Cortex of kidney (tissue), 1 donor: ENCODE results near the gene MAT2A.
"Not testable (repeated sequence)": the region's sequence is repeated elsewhere in the genome, so short reads cannot be mapped to it uniquely, and the experiment has no call there.

Experiments used
- DNase-seq: peaks from one replicate; lab custom pipeline; 2025; lab: John Stamatoyannopoulos, UW

The MAT2A gene

DNA sequence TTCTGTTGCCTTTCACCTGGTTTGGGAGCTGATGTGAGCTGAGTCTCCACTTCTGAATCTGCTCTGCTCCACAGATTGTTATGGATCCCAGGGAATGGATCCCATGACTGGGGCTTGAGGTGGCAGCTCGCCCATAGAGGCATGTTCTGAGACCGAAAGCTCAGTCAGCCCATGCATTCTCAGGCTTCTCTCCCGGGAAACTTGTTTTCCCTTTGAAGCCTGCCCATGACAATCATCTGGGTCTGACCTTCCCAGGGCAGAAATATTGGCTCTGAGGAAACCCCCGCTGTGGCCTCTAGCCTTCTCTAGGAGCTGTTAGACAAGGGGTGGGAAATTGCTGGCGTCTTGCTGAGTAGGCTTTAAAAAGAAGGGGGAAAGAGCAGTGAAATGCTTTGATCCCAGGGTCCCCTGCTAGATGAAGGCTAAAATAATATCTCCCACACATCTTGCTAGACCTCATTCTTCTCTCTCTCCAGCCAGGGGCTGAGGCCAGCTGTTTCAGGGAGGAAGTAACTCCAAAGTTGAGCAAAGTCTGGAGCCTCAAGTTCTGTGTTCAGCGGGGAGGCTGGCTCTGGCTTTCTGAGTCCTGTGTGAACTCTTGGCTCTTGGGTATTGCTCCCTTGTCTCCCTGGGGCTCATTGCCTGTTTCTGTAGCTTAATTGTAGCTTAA, 40.4 kb downstream of the MAT2A start:
- DNase-seq = no peak

DNA sequence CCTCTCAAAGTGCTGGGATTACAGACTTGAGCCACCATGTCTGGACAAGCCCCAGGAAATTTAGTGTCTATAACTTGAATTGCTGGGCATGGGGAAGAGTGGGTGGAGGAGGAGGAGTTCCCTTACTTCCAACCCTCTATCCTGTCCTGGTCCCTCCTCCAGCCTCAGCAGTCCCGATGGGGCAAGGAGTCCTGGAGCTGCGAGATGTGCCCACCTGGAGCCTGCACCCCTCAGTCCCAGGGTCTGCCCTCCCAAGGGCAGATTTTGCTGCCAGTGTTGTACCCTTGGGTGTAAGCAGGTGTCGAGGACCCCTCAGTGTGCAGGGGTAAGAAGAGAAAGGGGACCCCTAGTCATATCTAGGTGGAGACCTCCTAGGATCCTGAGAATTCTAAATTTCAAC, 41.2 kb downstream of the MAT2A start:
- DNase-seq = no peak

DNA sequence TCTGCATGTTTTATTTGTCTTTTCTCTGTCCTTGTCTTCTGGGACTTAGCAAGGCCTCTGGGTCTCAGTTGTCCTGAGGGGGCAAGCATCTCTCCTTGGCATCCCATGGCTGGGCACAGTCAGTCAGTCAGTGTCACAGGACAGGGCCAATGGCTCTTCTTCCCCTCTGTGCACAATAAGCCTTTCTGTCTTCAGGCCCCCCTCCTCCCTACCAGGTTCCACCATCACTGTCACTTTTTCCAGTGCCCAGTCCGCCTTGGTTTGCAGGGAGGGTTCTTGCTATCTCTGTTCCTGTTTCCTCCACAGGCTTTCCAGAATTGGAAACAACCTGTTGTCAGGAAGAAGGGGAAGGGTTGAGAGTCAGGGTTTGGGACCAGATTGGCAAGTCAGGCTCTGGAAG, 43.5 kb downstream of the MAT2A start:
- no peak for DNase-seq

DNA sequence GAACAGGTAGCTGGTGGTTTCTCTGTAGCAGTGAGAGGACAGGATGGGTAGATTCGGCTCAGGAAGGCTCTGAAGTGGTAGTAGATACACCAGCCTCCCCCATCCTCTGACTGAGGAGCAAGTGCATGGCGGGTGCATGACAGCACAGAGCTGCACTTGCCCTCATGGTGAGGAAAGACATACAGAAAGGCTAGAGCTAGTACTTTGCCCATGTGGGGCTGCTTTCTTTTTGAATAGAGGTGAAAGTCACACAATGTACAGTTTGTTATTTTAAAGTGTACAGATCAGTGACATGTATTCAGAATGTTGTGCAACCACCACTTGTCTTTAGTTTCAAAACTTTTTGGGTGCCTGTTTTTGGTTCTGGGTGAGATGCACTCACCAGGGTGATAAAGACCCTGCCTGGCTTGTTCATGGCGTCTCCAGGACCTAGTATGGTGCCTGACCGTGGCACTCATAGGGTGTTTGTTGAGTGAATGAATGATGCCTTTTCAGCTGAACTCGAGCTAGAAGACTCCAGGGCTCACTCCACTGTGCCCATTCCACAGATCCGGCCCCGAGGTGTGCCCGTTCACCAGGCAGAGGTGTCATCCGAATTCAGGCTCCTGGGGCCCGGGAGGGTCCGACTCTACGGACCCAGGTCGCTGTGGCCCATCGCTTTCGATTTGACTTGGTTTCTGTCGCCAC, 44.8 kb downstream of the MAT2A start:
- no peak for DNase-seq

DNA sequence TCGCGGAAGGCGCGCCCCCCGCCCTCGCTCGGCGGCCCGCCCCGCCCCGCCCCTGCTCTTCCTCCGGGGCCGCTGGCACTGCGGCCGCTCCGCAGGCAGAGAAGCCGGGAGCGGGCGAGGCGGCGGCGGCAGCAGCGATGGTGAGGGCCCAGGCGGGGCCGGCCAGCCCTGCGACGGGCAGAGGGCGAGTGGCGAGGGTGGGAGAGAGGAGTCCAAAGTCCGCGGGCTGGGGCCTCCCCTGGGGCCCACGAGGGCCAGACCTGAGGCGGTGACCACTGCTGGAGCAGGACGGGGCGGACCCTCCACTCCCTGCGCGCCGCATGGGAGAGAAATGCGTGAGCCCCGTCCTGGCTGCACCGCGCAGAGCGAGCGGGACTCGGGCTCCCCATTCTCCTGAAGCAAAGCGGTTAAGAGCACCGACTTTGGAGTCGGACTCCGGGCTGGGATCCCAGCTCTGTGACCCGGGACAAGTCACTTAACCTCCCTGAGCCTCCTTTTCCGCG, 45.4 kb downstream of the MAT2A start, which contains the start of gene VAMP5:
VAMP5 (plus strand) TSS at position 78 of the 503 bp plus-strand sequence; CDS start at position 138, 60 bp downstream.
- no peak for DNase-seq

DNA sequence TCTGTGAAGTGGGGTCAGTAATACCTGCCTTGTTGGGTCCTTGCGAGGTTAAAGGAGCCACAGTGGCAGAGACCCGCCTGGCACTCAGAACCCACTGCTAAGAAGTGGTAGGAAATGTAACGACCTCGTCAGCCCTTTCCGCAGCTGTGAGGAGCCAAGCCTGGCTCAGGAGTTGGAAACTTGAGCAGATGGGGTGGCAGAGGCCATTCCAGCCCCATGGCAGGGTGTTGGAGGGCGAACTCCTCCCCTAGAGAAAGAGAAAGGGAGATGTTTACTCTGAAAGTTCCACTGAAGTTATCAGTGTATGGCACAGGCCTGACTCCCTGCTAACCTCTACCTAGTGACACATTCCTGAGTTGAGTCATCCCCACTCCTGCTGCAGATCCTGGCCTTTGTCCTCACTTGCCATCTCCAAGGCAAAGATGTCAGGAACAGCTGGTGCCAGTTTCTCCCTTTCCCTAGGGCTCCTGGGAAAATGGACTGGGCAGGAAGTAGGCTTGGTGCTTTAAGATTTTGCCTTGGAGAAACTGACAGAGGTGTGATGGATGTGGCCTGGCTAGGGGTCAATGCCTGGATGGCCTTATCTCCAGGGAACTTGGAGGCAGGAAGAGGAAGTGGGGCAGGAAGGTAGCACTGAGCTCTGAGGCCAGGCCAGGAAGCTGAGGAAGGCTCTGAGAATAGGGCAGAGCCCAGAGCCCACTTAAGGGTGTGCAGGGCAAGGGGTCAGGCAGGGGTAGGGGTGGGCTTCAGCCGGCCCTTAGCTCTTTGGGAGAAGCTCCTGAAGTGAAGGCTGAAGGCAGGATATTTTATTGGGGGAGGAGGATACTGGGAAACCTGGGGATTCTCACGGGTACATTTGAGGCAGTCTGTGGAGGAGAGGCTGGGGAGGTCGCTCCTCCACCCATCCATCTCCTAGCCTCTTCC, 46.2 kb downstream of the MAT2A start:
- DNase-seq = no peak

DNA sequence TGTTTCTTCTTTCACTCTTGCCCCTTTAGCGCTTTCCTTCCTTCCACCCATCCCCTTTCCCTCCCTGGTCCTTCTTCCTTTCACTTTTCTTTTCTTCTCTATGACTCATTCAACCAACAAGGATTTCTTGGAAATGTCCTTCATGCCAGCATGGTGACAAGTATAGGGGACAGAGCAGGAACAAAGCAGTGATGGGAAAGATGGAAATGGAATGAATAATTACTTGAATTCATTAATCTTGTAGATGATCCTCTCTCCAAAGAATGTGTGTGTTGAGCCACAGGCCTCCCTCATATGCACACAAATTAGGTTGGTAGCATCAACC, 46.8 kb downstream of the MAT2A start:
- DNase-seq = no peak

DNA sequence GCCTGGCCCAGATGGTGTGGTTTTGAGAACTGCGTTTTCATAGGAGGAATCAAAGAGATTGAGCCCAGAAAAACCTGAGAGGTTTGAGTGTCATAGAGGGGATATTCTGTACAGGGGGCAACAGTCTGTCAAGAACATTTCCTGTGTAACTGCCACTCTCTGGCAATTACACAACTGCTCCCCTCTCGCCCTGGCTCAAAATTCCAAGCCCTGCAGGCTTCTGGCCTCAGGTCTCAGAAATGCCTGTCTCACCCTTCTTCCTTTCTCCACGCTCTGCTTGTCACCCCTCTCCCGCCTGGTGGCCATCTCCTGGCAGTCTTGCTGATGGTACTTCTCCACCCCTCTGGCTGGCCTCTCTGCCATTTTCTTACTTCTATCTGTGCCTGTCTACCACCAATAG, 49.3 kb downstream of the MAT2A start:
- DNase-seq = no peak

DNA sequence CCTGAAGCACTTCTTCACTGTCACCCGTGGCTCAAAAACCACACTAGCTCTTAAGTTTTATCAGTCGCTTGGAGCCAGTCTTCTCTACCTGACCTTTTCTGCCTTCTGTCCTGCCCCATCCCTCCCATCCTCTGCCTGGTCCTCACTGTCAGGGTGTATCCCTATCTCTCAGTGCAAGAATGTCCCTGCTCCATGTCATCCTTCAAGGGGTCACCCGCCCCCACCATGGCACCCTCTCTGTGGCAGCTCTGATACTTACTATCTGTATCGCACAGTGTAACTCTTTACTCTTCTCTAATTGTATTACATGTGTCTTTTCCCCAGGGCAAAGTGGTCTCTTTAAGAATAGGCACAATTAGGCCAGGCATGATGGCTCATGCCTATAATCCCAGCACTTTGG, 49.7 kb downstream of the MAT2A start:
- no peak for DNase-seq

DNA sequence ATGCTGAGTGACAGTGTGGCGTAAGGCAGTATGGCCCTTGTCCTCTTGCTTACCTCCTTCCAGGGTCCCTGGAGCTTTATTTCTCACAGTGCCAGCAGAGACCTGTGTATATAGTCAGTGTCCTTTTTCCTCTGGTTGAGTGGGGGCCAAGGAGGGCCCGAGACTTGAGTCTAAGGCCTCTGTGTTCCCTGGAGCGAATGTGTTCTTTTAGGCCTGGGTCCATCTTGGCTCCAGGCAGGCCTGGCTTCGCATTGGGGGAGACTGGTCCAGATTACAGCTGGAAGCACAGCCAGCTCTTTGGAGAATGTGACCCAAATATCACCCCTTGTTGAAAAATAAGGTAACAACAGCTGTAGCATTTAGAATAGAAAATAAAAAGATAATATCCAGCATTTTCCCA, 50.2 kb downstream of the MAT2A start:
- DNase-seq = no peak

DNA sequence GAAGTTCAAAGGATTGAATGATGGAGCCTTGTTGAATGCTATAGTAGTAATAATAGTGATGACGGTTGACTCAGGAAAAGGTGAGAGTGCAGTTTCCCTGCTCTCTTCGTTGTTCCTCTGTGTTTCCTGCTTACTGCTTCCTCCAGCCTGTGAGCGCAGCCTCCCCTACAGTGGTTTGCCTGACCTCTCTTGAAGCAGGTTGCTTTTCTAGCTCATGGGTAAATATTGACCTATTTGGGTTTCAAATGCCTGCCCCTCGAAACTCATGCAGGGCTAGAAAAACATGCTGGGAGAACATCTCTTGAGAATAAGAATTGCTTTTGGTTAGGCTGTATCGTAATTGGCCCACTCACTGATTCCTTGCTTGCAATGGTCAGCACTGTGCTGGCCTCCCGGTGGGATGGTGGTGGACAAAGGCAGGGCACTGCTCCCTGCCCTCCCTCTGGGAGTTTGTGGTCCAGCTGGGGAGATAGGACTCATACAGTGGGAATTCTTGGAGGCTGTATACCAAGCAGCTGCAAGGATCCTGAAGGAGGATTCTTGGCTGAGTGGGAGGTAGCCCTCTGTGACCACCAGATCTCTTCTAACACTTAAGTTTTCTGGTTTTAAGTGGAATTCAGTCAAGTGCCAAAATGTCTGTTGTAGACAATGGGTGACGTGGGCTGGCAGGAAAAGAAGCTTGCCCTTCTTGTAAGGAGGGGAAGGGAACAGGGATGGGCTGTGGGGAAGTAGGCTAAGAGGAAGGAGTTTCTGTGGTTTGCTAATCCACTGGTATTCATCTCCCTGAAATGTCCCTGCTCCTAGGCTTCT, 51.2 kb downstream of the MAT2A start:
- DNase-seq = no peak

DNA sequence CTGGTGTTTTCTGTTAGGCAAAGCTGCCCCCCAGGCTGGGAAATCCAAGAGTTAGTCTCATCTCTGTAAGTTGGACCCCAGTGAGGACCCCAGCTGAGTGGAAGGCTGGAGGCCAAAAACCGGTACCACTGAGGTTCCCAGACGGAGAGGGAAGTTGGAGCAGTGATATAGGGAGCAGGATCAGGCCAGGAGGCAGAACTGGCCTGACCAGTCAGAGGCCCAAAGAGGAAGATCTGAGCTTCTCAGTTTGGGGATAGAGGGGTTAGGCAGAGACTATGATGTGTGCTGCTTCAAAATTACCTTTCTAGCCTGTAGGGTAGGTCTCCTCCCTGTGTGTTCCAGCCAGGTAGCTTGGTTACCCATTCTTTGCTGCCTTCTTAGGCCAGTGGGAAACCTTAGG, 52.0 kb downstream of the MAT2A start:
- no peak for DNase-seq

DNA sequence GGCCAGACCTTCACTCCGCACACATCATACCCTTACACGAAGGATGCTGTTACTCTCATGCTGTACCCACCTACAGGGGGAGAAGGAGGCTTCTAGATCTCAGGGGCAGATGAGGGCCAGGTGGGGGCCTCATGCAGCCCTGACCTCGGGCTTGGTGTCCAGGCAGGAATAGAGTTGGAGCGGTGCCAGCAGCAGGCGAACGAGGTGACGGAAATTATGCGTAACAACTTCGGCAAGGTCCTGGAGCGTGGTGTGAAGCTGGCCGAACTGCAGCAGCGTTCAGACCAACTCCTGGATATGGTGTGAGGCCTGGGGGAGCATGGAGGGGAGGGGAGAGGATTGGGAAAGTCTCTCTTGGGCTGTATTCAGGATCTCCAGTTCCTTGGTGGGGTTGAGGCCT, 52.6 kb downstream of the MAT2A start:
- no peak for DNase-seq

DNA sequence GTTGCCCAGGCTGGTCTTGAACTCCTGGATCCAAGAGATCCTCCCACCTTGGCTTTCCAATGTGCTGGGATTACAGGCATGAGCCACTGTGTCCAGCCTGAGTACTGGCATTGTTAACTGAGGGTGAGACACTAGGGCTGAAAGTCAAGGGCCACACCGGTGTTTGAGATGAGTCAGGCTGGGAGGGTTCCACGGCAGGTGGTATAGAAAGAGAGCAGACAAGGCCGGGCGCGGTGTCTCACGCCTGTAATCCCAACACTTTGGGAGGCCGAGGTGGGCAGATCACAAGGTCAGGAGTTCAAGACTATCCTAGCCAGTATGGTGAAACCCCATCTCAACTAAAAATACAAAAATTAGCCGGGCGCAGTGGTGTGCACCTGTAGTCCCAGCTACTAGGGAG, 53.3 kb downstream of the MAT2A start:
- not testable (repeated sequence) for DNase-seq

DNA sequence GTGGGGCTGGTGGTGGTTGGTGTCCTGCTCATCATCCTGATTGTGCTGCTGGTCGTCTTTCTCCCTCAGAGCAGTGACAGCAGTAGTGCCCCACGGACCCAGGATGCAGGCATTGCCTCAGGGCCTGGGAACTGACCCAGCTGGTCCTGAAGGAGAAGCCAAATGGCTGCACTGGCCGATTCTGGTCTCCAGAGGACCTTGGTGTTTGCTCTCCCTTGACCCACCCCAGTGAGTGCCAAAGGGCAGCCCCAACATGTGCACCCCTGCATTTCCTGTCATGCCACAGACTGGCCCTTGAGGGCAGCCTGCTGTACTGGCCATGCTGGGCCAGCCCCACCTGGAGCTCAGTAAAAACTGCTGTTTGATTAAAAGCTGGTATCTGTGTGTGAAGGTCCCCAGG, 54.1 kb downstream of the MAT2A start:
- DNase-seq = no peak
